K562 treated with DMSO at 1 percent for 4 hours (cell line): ENCODE measurements around the gene ZWINT. TPM values are rescaled to one million over a fixed set of nuclear protein-coding genes. Genes with fewer than 3 reads are reported as not detected.

Experiments
- total RNA-seq: library from RNA; unstranded; fragments of 300-600 nt; gene quantifications from 2 replicates; pipeline ENCODE4 v1.2.3, GENCODE V29; 2022; ENCODE audit not compliant: insufficient read depth

ZWINT gene
- 70.9 and 80.9 TPM in 2 replicates for total RNA-seq

GRCh38 chr10:56360967-56361612 lies at the start of gene ZWINT:
Gene ZWINT (minus strand): TSS chr10:56361259. CDS start chr10:56361236, 23 bp downstream.

